Measurements from ENCODE around the gene SNX3.

Gene SNX3

DNA sequence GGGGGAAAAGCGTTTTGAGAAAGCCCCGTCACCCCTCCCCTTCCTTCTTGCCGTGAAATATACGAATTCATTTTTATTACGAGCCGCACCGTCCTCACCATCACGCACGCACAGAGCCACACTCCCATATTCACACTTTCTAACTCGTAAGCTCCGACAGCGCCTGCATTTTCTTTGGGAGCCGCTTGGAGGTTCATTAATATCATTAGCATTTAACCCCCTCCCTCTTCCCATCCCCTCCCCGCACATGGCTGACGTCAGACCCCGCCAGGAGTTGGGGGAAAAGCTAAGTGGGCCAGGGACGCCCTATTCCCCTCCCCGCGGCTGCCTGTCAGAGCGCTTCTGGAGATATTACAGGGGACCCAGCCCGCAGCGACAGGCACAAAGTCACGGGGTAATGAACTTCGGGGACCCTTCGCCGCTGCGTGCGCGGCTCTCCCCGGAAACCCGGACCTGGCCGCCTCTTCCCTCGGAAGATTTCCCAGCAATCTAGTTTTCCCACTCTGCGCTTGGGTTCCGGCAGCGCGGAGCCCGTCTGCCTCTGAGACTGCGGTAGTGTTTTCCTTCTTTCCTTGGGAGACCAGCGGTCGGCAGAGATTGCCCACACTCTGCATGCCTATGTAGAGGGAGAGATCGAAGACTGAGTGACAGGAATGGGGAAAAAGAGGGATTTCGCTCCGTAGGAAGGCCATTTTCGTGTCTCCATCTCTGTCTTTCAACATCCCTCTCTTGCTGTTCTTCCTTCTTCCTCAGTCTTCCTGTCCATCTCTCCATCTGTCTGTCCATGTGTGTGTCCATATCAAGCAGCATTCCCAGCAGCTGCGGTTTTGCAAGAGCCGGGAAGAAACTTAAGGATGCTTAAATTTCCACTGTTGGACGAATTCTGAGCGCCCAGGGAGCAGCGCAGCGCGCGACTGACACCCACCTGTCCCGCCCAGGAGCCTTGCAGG is 94.9 kb downstream of the SNX3 start, which contains the start of gene NR2E1 (continued):
- TF ChIP-seq ZNF391 (tag by site-specific recombination; IDR thresholded peaks at IDR 0.05; ENCODE audit: borderline replicate concordance, low read depth) (0 out of 2 replicates have a peak, but pooled peaks have one; percentile 22), ZNF366 (tag by site-specific recombination; conservative IDR thresholded peaks at IDR 0.05) (peak; percentile 92), ZBTB7A (tag by site-specific recombination; IDR thresholded peaks at IDR 0.05; ENCODE audit: low read depth) (no peak), ZBTB1 (tag by site-specific recombination; IDR thresholded peaks at IDR 0.05) (0 out of 2 replicates have a peak, but pooled peaks have one; percentile 23), ZBTB21 (tag by site-specific recombination; IDR thresholded peaks at IDR 0.05) (peak; percentile 88), SP3 (tag by site-specific recombination; IDR thresholded peaks at IDR 0.05) (peak; percentile 39), ZNF37A (tag by site-specific recombination; IDR thresholded peaks at IDR 0.05) (no peak), HOXC10 (CRISPR knock-in tag; IDR thresholded peaks at IDR 0.05) (no peak), KLF1 (tag by site-specific recombination; IDR thresholded peaks at IDR 0.05) (peak; percentile 22; the same call in 1 of the 2 replicates), KLF9 (tag by site-specific recombination; IDR thresholded peaks at IDR 0.05; ENCODE audit: low read depth) (peak; percentile 16; the same call in 1 of the 2 replicates), ZBTB20 (tag by site-specific recombination; IDR thresholded peaks at IDR 0.05) (peak; percentile 72; the same call in 1 of the 2 replicates), ZBTB48 (tag by site-specific recombination; IDR thresholded peaks at IDR 0.05) (0 out of 2 replicates have a peak, but pooled peaks have one; percentile 25), ZEB2 (tag by site-specific recombination; IDR thresholded peaks at IDR 0.05) (0 out of 2 replicates have a peak, but pooled peaks have one; percentile 26), GLIS1 (tag by site-specific recombination; IDR thresholded peaks at IDR 0.05) (peak; percentile 41; the same call in 1 of the 2 replicates), ZNF660 (tag by site-specific recombination; IDR thresholded peaks at IDR 0.05) (0 out of 2 replicates have a peak, but pooled peaks have one; percentile 75), ZNF335 (tag by site-specific recombination; conservative IDR thresholded peaks at IDR 0.05) (peak; percentile 86), ZNF76 (tag by site-specific recombination; IDR thresholded peaks at IDR 0.05; ENCODE audit: borderline replicate concordance, low read depth) (peak; percentile 86), ZBTB17 (tag by site-specific recombination; IDR thresholded peaks at IDR 0.05) (peak; percentile 83), ZNF133 (tag by site-specific recombination; IDR thresholded peaks at IDR 0.05) (no peak)
- TF ChIP-seq, protein P1, sequence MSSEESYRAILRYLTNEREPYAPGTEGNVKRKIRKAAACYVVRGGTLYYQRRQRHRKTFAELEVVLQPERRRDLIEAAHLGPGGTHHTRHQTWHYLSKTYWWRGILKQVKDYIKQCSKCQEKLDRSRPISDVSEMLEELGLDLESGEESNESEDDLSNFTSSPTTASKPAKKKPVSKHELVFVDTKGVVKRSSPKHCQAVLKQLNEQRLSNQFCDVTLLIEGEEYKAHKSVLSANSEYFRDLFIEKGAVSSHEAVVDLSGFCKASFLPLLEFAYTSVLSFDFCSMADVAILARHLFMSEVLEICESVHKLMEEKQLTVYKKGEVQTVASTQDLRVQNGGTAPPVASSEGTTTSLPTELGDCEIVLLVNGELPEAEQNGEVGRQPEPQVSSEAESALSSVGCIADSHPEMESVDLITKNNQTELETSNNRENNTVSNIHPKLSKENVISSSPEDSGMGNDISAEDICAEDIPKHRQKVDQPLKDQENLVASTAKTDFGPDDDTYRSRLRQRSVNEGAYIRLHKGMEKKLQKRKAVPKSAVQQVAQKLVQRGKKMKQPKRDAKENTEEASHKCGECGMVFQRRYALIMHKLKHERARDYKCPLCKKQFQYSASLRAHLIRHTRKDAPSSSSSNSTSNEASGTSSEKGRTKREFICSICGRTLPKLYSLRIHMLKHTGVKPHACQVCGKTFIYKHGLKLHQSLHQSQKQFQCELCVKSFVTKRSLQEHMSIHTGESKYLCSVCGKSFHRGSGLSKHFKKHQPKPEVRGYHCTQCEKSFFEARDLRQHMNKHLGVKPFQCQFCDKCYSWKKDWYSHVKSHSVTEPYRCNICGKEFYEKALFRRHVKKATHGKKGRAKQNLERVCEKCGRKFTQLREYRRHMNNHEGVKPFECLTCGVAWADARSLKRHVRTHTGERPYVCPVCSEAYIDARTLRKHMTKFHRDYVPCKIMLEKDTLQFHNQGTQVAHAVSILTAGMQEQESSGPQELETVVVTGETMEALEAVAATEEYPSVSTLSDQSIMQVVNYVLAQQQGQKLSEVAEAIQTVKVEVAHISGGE (tag by site-specific recombination; conservative IDR thresholded peaks at IDR 0.05; ENCODE audit: low read depth): peak; percentile 41; the same call in 1 of the 2 replicates
- TF ChIP-seq, protein P2, sequence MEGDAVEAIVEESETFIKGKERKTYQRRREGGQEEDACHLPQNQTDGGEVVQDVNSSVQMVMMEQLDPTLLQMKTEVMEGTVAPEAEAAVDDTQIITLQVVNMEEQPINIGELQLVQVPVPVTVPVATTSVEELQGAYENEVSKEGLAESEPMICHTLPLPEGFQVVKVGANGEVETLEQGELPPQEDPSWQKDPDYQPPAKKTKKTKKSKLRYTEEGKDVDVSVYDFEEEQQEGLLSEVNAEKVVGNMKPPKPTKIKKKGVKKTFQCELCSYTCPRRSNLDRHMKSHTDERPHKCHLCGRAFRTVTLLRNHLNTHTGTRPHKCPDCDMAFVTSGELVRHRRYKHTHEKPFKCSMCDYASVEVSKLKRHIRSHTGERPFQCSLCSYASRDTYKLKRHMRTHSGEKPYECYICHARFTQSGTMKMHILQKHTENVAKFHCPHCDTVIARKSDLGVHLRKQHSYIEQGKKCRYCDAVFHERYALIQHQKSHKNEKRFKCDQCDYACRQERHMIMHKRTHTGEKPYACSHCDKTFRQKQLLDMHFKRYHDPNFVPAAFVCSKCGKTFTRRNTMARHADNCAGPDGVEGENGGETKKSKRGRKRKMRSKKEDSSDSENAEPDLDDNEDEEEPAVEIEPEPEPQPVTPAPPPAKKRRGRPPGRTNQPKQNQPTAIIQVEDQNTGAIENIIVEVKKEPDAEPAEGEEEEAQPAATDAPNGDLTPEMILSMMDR (tag by site-specific recombination; IDR thresholded peaks at IDR 0.05): peak; percentile 65
- TF ChIP-seq, protein P3, sequence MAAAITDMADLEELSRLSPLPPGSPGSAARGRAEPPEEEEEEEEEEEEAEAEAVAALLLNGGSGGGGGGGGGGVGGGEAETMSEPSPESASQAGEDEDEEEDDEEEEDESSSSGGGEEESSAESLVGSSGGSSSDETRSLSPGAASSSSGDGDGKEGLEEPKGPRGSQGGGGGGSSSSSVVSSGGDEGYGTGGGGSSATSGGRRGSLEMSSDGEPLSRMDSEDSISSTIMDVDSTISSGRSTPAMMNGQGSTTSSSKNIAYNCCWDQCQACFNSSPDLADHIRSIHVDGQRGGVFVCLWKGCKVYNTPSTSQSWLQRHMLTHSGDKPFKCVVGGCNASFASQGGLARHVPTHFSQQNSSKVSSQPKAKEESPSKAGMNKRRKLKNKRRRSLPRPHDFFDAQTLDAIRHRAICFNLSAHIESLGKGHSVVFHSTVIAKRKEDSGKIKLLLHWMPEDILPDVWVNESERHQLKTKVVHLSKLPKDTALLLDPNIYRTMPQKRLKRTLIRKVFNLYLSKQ (tag by site-specific recombination; IDR thresholded peaks at IDR 0.05; ENCODE audit: borderline replicate concordance): no peak
- TF ChIP-seq, protein P4, sequence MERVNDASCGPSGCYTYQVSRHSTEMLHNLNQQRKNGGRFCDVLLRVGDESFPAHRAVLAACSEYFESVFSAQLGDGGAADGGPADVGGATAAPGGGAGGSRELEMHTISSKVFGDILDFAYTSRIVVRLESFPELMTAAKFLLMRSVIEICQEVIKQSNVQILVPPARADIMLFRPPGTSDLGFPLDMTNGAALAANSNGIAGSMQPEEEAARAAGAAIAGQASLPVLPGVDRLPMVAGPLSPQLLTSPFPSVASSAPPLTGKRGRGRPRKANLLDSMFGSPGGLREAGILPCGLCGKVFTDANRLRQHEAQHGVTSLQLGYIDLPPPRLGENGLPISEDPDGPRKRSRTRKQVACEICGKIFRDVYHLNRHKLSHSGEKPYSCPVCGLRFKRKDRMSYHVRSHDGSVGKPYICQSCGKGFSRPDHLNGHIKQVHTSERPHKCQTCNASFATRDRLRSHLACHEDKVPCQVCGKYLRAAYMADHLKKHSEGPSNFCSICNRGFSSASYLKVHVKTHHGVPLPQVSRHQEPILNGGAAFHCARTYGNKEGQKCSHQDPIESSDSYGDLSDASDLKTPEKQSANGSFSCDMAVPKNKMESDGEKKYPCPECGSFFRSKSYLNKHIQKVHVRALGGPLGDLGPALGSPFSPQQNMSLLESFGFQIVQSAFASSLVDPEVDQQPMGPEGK (tag by site-specific recombination; IDR thresholded peaks at IDR 0.05): peak; percentile 95
- TF ChIP-seq, protein P5, sequence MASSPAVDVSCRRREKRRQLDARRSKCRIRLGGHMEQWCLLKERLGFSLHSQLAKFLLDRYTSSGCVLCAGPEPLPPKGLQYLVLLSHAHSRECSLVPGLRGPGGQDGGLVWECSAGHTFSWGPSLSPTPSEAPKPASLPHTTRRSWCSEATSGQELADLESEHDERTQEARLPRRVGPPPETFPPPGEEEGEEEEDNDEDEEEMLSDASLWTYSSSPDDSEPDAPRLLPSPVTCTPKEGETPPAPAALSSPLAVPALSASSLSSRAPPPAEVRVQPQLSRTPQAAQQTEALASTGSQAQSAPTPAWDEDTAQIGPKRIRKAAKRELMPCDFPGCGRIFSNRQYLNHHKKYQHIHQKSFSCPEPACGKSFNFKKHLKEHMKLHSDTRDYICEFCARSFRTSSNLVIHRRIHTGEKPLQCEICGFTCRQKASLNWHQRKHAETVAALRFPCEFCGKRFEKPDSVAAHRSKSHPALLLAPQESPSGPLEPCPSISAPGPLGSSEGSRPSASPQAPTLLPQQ (tag by site-specific recombination; IDR thresholded peaks at IDR 0.05): 0 out of 2 replicates have a peak, but pooled peaks have one; percentile 57
- TF ChIP-seq, protein P6, sequence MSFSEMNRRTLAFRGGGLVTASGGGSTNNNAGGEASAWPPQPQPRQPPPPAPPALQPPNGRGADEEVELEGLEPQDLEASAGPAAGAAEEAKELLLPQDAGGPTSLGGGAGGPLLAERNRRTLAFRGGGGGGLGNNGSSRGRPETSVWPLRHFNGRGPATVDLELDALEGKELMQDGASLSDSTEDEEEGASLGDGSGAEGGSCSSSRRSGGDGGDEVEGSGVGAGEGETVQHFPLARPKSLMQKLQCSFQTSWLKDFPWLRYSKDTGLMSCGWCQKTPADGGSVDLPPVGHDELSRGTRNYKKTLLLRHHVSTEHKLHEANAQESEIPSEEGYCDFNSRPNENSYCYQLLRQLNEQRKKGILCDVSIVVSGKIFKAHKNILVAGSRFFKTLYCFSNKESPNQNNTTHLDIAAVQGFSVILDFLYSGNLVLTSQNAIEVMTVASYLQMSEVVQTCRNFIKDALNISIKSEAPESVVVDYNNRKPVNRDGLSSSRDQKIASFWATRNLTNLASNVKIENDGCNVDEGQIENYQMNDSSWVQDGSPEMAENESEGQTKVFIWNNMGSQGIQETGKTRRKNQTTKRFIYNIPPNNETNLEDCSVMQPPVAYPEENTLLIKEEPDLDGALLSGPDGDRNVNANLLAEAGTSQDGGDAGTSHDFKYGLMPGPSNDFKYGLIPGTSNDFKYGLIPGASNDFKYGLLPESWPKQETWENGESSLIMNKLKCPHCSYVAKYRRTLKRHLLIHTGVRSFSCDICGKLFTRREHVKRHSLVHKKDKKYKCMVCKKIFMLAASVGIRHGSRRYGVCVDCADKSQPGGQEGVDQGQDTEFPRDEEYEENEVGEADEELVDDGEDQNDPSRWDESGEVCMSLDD (tag by site-specific recombination; IDR thresholded peaks at IDR 0.05): peak; percentile 49; the same call in 1 of the 2 replicates

Data from HEK293 (cell line).